NCI-H1105 (cell line): ENCODE results near the gene TMEM117.

Experiments used
- DNase-seq: peaks from one replicate; lab custom pipeline; 2025; lab: John Stamatoyannopoulos, UW

TMEM117 gene

DNA sequence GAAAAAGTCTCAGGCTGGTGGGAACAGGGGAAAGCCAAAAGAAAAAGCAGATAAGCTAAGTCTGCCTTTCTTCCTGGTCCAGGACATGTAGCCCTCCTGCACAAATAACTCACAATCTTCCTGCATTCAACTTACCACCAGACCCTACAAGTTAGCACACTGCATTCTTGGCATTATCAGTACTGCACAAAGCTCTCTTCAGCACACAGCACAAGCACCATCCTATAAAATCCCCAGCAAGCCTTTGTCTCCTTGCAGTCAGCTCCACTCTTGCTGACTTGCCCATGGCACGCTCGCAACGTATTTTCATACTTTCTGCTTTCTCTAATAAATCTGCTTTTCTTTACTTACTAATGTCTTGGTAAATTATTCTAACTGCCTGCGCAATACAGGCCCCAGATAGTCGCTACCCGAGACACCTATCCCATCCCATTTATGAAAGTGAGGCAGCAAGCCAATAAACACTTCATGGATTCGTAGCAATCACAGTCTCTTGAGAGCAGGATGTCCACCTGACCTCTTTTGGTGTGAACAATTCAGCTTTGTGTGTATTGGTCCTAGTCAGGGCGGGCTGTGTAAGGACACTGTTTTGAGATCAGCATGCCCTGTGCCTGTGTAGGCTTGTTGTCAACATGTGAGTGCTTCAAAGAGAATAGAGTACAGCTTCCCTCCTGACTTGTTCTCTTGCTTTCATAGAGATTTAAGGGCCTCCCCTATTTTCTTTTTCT is 49.0 kb downstream of the TMEM117 start:
- peak; percentile 52 for DNase-seq

DNA sequence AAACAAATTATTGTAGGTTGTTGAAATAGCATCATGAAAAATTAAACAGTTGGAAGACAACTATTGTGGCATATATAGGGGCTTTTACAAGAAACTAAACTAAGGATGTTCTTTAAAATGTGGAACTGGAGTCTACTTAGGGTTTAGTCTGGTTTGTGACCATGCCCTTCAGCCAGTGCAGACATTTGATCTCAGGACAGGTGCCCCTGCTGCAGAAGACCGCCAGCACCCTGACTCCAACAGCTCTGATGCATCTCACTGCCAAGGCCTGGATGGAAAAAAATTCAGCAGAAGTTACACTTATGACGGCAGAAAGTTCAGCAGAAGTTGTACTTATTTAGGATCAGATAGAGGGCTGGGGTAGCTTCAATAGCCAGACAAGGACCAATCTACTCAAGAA is 51.5 kb downstream of the TMEM117 start:
- DNase-seq: no peak

DNA sequence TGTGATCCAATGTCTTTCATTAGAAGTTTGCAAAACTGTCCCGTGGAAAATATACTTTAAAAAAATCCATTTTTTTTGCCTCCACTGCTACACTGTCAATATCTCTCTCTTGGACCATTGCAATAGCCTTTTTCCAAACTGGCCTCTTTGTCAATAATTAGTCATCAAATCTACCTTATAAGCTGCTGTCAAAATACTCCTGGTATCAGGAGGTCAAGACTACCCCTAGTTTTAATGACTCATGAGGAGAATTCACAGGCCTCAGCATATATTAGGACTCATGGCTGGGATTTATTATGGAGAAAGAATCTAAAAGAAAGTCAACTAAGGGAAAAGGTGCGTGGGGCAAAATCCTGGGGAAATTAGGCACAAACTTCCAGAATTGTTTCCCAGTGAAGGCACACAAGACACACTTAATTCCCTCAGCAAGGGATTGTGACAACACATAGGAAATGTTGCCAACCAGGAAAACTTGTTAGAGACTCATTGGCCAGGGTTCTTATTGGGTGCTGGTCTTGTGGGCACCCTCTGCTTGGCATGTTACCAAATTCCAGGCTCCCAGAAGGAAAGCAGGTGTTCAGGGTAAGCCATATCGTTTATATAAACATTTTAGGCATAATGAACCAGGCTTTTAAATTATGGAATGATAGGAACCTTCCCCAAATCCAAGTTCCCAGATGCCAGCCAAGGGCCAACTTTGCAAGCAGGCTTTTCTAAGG is 56.1 kb downstream of the TMEM117 start:
- peak; percentile 12 for DNase-seq

DNA sequence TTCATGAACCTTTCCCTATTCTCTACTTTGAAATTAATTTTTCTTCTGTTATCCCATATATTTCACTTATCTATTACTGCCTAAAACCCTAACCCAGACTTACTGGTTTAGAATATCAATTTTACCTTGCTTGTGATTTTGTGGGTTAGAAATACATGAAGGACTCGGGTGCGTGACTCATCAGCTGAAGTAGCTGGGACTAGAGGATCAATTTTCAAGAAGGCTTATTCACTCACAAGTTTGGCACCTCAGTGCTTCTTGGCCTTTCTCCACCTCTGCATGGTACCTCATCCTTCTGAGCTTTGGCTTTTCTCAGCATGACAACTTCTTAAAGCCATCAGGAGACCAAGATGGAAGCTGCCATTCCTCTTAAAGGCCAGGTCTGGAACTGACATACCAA is 57.8 kb downstream of the TMEM117 start:
- no peak for DNase-seq

DNA sequence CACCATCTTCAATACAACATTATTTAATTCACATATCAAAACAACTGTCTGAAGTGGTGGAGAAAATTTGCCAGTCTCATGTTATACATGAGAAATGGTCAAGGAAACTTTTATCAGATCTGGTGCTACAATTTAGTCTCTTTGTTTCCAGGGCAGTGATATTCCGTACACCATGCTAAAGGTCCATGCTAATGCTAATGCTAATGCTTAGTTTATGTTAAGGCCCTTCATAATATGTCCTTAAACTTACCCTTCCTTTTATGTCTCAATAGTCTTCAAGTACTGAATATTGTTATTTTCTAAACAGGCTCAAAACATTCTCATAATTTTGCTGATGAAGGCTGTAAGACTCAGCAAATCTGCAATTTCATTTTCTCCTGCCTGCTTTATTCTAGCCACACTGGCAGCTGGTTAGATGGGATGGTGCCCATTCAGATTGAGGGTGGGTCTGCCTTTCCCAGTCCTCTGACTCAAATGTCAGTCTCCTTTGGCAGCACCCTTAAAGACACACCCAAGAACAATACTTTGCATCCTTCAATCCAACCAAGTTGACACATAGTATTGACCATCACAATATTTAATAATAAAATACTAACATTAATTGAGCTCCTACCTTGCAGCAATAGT is 59.8 kb downstream of the TMEM117 start:
- no peak for DNase-seq

DNA sequence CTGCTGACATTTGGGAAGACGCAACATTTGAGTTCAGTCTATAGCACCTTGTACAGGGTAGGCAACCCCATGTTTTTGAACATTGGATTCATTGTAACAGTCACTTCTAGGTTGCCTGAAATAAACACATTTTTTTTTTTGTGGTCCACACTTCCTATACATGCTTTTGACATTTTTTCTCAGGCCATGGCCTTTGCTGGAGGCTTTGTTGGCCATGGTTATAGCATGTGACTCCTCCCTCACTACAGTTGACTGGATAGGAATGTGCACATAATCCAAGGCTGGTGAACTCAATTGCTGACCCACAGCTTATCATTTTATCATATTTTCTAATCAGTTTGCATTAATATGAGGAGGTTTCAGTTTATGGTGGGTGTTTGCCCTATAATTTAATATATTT is 60.6 kb downstream of the TMEM117 start:
- DNase-seq: no peak

DNA sequence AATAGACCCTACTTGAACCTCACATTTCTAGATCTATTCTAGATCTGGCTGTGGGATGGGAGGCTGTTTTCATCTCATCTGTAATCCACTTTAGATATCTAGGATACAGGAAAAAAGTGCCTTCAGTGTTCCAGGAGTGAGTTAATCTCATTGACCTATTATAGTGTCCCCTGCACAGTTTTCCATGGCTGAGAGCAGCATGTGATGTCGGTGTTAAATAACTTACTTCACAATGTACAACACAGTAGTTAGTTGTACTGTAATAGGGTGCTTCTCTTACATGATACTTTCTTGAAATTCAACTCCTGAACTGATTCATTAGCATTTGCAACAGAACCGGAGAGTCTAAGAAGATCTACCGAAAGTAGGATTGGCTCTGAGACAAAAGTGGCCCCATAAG is 62.6 kb downstream of the TMEM117 start:
- DNase-seq: no peak

DNA sequence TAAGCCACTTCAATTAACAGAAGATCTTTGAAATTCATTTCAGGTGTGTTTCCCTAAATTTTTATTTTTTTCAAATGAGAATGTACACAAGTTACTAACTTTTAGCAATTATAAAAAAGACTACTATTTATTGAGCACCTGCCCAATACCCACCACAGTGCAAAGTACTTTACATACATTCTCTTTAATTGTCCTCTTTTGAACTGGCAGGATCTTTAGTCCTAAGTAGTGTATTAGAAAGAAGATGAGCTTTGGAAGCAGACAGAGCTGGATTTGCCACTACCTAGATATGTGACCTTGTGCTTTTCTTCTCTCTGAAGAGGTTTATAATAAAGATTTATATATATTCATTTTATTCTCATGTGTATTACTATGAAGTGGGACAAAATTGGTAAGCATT is 63.7 kb downstream of the TMEM117 start:
- no peak for DNase-seq

DNA sequence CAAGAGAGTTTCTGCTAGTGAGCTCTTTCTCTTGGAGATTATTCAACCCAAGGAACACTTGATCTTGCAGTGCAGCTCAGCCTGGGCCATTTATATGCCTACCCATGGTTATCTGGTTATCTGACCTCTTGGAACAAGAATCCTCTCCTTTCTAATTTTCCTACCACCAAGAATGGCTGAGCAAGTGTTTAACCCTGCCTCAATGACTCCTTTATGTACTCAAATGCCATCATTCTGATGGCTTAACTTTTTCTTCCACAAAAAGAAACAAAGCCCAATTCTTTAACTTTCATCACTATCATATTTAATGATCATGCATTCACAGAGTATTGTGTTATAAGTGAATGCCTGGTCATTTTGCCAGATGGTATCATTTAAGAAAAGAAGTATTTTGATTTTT is 67.8 kb downstream of the TMEM117 start:
- no peak for DNase-seq

DNA sequence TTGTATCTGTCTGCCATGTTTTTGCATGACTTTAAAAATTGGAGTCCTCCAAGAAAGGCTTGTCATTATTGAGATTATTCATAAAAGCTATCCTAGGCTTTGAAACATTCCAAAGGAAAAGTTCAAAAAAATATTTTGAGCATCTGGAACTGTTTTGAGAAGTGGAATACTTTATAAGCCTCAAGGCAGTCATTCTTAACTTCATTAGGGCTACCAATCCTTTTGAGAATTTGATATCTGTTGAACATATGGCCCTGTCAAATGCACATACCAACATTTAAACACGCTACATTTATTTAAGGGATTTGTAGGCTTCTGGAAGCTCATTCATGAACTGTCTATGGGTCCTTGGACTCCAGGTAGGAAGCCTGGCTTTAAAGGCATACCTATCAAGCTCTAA is 77.0 kb downstream of the TMEM117 start:
- DNase-seq: no peak

DNA sequence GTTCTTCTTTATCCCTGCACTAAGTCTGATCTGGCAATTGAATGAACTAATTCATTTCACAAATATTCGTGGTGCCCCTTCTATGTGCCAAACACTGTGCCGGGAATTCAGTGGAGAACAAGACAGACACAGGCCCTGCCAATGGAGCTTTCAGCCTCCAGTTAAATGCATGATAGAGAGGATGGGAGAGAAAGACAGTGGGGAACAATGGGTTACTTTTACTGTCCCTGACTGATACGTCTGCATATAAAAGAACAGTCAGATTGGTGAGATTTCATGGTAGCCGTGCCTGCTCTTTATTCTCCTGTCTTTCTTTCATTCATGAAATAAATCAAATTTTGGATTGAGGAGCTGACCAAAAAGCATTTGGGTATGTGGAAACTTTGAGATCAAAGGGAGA is 78.5 kb downstream of the TMEM117 start:
- DNase-seq: no peak

DNA sequence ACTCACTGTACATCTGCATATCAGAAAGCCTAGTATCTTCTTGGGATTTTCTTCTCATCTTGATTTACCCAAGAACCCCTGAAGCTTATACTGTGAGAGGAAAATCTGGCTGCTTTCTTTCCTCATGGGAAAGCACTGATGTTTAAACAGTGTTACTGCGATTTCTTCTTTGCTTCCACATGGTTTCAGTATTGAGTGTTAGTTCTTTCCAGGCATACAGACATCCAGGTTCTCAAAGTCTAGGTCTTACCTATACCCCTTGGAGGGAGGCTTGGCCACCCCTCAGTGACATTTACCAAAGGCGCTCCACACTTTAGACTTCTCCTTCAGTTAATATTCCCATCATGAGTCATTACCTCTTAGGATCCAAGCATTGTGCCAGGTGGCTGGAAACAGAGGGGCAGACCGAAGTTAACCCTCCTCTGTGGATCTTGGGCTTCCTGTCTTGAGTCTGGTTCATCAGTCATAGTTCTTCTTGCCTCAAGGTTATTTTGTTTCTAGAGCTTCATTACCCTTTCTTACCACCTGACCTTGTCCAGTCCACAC is 79.1 kb downstream of the TMEM117 start:
- DNase-seq: no peak

DNA sequence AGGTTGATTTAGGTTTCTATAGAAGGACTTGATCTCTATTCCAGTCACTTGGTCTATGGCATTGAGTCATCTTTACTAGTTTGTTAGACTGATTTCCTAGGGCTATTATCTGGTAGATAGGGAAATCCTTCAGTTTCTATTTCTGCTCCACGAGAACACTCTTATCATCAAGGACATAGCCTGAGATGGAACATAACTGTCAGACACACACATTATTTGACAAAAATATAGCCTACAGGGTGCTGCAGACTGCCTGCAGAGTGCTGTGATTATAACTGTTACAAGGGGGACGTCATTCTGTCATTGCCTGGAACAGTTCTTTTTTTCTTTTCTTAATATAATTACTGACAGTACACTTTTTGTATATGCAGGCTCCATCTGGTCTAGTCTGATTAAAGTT is 82.0 kb downstream of the TMEM117 start:
- DNase-seq: no peak

DNA sequence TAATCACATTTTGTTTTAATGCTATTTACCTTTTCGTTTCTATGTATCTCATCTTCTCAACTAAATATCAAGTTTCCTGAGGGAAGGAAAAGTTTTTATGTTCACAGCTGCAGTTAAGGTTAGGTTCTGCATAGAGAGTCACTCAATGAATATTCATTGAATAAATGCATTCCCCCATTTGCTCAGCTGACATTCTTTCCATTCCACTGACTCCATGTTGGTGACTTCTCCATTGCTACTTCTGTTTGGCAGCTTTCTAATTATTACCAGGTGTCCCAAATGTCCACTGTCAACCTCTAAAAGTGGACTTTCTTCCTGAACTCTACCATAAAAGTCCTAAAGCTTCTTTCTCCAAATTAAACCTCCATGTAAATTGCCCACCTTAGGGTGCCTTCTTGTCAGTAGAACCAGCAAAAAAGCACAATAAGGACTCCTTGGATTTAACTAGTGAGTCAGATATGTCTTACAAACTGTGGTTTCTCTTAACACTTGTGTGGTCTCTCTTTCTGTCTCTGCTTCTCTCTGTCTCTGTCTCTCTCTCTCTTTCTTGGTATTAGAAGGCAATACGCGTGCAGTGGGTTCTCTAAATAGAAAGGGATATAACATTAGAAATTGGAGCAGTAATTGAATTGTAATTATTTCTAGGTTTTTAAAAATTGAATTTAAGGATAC is 85.9 kb downstream of the TMEM117 start:
- no peak for DNase-seq

DNA sequence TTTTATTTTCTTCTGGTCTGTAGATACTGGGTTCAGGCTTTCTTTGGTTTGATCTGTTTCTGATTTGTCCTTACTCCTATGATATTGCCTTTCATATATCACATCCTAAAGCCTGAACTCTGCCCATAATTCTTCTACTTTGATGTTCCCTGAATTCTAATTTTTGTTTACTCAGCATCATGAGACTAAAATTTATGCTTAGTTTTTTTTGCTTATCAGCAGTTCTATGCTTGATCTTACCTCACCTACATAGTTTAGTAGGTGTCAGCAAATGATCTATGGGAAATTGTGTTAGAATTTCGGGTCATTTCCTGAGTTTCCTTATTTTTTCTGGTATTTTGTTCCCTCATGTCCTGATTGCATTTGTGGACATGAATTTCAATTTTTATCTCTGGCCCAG is 94.2 kb downstream of the TMEM117 start:
- DNase-seq: no peak

DNA sequence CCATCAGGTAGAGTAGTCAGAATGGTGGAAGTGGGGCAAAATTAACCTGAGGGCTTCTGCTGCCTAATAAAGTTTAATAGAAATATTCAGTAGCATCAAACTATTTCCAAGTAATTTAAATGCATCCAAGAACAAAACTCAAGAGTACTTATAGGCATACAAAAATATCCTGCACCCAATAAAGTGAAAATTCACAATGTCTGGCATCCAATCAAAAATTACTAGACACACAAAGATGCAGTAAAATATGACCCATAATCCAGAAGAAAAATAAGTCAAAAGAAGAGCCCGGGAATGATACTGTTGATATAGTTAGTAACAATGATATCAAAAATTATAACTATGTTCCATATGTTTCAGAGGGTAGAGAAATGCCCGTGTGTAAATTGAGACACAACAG is 95.3 kb downstream of the TMEM117 start:
- no peak for DNase-seq

DNA sequence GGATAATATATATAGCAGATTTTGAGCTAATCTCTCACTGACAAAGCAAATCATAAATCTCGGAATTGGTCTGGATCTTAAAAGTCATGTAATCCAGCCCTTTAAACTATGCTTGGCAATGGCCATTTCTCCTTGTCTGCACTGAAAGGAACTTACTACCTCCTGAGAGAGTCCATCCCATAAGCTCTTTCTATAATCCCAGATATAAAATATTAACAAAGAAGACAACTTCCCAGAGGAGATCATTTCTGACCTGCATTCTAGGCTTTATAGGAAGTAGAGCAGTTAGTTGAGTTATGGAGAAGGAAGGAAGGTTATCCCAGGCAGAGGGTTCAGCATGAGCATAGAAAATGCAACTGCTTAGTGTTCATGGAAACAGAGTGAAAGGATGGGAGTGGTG is 99.7 kb downstream of the TMEM117 start:
- no peak for DNase-seq

DNA sequence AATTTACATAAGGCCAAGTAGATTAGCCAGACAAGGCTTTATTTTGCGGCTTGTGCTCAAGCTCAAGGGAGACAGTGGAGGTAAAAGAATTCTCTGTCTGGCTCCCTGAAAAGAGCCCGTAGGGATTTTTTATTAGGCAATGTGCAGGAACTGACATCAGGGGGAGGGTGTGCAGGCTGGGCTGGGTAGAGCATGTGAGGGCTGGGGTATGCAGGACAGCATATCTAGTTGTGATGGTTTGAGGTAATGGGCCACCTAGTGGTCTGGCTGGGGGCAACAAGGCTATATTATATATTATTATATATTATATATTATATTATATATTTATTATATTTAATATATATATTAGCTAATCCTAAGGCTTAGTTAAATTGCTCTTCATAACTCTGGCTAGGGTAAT is 102.1 kb downstream of the TMEM117 start:
- no peak for DNase-seq

DNA sequence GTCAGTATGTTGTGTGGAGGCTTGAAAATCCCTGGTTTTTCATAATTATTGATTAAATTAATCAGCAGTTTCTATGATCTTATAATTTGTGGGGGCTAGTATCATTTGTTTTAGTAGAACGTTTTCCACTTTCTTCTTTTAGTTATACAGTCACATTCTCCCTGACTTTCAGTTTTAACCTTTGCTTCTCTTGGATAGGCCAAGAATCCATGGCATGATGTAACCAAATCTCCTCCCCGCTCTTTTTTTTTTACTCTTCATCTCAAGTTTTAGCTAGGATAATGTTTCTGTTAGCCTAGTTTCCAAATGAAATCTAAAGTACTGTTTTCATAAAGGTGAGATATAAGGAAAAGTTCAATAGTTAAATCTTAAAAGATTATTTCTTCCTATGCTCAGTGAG is 106.5 kb downstream of the TMEM117 start:
- no peak for DNase-seq

DNA sequence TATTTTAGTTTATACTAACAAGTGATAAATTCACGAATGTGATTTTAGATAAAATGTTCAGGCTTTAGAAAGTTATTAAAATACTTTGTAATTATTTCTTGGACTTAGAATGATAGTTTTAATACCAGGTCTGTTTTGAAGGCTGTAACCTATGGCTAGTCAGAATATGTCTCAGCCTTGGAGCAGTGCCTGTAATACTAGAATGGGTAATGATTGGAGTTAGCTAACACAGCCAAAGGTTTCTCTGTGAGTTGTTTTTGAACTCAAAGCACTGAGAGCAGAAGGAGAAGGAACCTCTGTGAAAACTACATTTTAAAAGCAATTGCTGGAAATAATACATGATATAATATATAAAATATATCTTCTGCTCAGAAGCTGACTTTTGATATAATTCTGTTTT is 110.1 kb downstream of the TMEM117 start:
- no peak for DNase-seq

DNA sequence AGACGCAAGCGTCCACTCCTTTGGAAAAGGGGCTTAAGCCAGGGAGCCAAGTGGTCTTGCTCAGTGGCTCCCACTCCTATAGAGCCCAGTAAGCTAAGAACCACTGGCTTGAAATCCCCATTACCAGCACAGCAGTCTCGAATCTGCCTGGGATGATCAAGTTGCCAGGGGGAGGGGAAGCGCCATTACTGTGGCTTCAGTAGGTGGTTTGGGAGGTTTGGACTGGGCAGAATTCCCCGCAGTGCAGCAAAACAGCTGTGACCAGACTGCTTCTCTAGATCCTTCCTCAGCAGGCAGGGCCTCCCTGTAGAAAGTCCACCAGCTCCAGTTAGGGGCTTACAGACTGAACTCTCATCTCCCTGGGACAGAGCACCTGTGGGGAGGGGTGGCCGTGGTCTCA is 115.4 kb downstream of the TMEM117 start:
- DNase-seq: no peak

DNA sequence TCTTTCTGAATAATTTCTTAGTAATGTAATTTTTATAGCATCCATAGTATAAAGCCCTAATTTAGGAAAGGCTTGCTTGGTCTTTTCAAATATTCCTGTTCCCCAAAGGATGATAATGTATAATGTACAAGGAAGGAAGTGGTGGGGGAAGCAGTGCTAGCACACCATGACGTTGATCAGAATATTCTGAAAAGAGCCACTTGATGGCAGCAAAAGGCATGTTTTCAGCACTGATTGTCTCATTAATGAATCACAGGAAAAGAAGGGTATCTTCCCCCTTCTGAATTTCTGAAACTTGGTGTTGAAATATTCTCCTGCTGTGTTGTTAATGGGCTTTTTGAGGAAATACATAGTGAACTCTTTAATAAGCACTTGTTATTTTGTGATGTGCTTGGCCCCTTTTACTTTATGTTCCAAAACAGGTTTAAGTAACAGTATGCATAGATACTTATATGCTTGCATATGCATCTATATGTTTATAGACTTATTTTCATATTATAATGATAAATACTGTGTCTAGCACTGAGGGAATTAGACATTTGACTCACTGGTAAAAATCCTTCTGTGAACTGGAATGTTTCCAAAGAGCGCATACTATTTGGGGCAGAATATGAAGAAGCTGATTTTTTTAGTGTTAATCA is 122.0 kb downstream of the TMEM117 start:
- peak; percentile 59 for DNase-seq
